Measurements from ENCODE around the gene SKP1. TPM values are rescaled to one million over a fixed set of nuclear protein-coding genes. Genes with fewer than 3 reads are reported as not detected.

The SKP1 gene
- total and polyA plus RNA-seq, 10 of the 15 experiments (the other 5 are each of a cell fraction or from before 2014, with no cell fraction given): 100 to 1,686 (median 519) TPM

DNA sequence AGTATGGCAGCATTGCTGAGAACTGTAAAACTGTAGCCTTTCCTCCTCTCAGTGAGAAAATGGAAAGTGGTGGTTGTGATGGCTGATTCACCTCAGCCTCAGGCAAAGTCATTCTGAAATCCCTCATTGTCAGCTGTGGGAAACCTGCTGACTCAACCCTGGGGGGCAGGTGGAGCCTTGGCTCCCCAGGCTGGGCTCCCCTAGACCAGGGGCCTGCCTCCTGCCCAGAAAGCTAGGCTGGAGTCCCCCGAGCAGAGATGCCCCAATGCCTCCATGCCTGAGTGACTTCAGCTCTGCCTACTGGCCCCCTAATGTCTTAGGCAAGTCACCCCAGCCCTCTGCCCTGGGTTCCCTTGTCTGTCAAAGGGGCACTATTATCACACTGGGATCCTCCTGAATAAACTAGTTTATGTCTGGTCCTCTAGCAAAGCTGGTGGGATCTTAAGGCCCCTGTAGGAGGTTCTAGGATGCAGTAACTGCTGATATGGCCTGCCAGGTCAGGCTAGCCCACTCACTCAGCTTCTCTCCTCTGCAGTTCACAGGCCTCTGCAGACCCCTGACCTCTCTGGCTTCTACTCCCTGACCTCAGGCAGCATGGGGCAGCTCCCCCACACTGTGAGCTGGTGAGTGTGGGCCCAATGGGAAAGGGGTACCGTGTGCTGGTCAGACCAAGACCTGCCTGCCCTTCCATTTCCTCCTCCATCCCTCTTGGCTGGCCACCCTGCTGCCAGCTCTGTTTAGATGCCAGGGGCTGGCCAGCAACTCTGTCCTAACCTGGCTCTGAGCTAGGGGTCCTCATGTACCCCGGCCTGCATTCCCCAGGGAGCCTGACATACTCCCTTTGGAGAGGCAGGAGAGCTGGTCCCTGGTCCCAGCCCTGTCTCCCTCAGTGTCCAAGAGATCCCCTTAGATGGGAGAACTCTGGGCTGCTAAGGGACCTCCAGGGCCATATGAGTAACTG is 38.1 kb downstream of the SKP1 start (continued):
- TF ChIP-seq, protein P1, sequence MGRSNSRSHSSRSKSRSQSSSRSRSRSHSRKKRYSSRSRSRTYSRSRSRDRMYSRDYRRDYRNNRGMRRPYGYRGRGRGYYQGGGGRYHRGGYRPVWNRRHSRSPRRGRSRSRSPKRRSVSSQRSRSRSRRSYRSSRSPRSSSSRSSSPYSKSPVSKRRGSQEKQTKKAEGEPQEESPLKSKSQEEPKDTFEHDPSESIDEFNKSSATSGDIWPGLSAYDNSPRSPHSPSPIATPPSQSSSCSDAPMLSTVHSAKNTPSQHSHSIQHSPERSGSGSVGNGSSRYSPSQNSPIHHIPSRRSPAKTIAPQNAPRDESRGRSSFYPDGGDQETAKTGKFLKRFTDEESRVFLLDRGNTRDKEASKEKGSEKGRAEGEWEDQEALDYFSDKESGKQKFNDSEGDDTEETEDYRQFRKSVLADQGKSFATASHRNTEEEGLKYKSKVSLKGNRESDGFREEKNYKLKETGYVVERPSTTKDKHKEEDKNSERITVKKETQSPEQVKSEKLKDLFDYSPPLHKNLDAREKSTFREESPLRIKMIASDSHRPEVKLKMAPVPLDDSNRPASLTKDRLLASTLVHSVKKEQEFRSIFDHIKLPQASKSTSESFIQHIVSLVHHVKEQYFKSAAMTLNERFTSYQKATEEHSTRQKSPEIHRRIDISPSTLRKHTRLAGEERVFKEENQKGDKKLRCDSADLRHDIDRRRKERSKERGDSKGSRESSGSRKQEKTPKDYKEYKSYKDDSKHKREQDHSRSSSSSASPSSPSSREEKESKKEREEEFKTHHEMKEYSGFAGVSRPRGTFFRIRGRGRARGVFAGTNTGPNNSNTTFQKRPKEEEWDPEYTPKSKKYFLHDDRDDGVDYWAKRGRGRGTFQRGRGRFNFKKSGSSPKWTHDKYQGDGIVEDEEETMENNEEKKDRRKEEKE (IDR thresholded peaks at IDR 0.05): no peak
- TF ChIP-seq, protein P2, sequence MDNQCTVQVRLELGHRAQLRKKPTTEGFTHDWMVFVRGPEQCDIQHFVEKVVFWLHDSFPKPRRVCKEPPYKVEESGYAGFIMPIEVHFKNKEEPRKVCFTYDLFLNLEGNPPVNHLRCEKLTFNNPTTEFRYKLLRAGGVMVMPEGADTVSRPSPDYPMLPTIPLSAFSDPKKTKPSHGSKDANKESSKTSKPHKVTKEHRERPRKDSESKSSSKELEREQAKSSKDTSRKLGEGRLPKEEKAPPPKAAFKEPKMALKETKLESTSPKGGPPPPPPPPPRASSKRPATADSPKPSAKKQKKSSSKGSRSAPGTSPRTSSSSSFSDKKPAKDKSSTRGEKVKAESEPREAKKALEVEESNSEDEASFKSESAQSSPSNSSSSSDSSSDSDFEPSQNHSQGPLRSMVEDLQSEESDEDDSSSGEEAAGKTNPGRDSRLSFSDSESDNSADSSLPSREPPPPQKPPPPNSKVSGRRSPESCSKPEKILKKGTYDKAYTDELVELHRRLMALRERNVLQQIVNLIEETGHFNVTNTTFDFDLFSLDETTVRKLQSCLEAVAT (IDR thresholded peaks at IDR 0.05): peak; percentile 80
- no peak for TF ChIP-seq MYC (IDR thresholded peaks at IDR 0.05; ENCODE audit: insufficient read depth, insufficient read length, insufficient replicate concordance, low read length, severe bottlenecking)
- no peak for TF ChIP-seq SUPT20H (IDR thresholded peaks at IDR 0.05; ENCODE audit: borderline replicate concordance, control insufficient read depth, low read depth, low read length)
- TF ChIP-seq ZNF384 (IDR thresholded peaks at IDR 0.05; ENCODE audit: borderline replicate concordance, low read depth, low read length): no peak
- no peak for TF ChIP-seq NR2C2 (IDR thresholded peaks at IDR 0.05; ENCODE audit: borderline replicate concordance, control insufficient read depth, insufficient read length, low read depth)
- TF ChIP-seq, protein P3, sequence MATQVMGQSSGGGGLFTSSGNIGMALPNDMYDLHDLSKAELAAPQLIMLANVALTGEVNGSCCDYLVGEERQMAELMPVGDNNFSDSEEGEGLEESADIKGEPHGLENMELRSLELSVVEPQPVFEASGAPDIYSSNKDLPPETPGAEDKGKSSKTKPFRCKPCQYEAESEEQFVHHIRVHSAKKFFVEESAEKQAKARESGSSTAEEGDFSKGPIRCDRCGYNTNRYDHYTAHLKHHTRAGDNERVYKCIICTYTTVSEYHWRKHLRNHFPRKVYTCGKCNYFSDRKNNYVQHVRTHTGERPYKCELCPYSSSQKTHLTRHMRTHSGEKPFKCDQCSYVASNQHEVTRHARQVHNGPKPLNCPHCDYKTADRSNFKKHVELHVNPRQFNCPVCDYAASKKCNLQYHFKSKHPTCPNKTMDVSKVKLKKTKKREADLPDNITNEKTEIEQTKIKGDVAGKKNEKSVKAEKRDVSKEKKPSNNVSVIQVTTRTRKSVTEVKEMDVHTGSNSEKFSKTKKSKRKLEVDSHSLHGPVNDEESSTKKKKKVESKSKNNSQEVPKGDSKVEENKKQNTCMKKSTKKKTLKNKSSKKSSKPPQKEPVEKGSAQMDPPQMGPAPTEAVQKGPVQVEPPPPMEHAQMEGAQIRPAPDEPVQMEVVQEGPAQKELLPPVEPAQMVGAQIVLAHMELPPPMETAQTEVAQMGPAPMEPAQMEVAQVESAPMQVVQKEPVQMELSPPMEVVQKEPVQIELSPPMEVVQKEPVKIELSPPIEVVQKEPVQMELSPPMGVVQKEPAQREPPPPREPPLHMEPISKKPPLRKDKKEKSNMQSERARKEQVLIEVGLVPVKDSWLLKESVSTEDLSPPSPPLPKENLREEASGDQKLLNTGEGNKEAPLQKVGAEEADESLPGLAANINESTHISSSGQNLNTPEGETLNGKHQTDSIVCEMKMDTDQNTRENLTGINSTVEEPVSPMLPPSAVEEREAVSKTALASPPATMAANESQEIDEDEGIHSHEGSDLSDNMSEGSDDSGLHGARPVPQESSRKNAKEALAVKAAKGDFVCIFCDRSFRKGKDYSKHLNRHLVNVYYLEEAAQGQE (IDR thresholded peaks at IDR 0.05; ENCODE audit: low read depth, low read length): peak; percentile 52; the same call in 1 of the 2 replicates
- TF ChIP-seq IKZF2 (IDR thresholded peaks at IDR 0.05): peak; percentile 81 to 90
- no peak for TF ChIP-seq ZNF622 (IDR thresholded peaks at IDR 0.05)
- TF ChIP-seq NRF1 (conservative IDR thresholded peaks at IDR 0.05; ENCODE audit: low read depth, low read length): no peak
- TF ChIP-seq BACH1 (IDR thresholded peaks at IDR 0.05; ENCODE audit: borderline replicate concordance): peak; percentile 98
- TF ChIP-seq POU2F2 (IDR thresholded peaks at IDR 0.05; ENCODE audit: borderline replicate concordance, low read depth, low read length): peak; percentile 82; the same call in 2 of the 3 replicates
- peak; percentile 94 for TF ChIP-seq RELA (IDR thresholded peaks at IDR 0.05; ENCODE audit: borderline replicate concordance, partially characterized antibody)
- TF ChIP-seq, protein P4, sequence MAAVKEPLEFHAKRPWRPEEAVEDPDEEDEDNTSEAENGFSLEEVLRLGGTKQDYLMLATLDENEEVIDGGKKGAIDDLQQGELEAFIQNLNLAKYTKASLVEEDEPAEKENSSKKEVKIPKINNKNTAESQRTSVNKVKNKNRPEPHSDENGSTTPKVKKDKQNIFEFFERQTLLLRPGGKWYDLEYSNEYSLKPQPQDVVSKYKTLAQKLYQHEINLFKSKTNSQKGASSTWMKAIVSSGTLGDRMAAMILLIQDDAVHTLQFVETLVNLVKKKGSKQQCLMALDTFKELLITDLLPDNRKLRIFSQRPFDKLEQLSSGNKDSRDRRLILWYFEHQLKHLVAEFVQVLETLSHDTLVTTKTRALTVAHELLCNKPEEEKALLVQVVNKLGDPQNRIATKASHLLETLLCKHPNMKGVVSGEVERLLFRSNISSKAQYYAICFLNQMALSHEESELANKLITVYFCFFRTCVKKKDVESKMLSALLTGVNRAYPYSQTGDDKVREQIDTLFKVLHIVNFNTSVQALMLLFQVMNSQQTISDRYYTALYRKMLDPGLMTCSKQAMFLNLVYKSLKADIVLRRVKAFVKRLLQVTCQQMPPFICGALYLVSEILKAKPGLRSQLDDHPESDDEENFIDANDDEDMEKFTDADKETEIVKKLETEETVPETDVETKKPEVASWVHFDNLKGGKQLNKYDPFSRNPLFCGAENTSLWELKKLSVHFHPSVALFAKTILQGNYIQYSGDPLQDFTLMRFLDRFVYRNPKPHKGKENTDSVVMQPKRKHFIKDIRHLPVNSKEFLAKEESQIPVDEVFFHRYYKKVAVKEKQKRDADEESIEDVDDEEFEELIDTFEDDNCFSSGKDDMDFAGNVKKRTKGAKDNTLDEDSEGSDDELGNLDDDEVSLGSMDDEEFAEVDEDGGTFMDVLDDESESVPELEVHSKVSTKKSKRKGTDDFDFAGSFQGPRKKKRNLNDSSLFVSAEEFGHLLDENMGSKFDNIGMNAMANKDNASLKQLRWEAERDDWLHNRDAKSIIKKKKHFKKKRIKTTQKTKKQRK (IDR thresholded peaks at IDR 0.05; ENCODE audit: low read depth, low read length): no peak
- TF ChIP-seq, protein P5, sequence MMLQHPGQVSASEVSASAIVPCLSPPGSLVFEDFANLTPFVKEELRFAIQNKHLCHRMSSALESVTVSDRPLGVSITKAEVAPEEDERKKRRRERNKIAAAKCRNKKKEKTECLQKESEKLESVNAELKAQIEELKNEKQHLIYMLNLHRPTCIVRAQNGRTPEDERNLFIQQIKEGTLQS (IDR thresholded peaks at IDR 0.05; ENCODE audit: borderline replicate concordance, extremely low read depth, low read depth, low read length): no peak

Data from GM12878 (cell line).